ENCODE data around the gene NIP7.

The NIP7 gene

GRCh38 chr16:69378760-69379159 is 39.2 kb downstream of the NIP7 start:
- Mint-ChIP-seq H3K36me3 (ENCODE audit: low read depth) (peaks cover 76% of the 10 kb centered on the region), H3K27ac (peak overlapping the region; percentile 21), H3K27me3 (no peaks in the 10 kb centered on the region), H3K4me1 (ENCODE audit: low read depth) (peaks cover 39% of the 10 kb centered on the region), H3K9me3 (no peaks in the 10 kb centered on the region), H3K4me3 (no peak overlapping the region)

- Mint-ChIP-seq H3K4me3 (no peak overlapping the region), H3K27me3 (no peaks in the 10 kb centered on the region), H3K36me3 (ENCODE audit: low read depth) (peaks cover 78% of the 10 kb centered on the region), H3K27ac (peak overlapping the region; percentile 52), H3K4me1 (ENCODE audit: low read depth) (peaks cover 50% of the 10 kb centered on the region), H3K9me3 (no peaks in the 10 kb centered on the region)
Measured at GRCh38 chr16:69381231-69381630, 41.7 kb downstream of the NIP7 start.

GRCh38 chr16:69382421-69382820 is 42.8 kb downstream of the NIP7 start:
- peaks cover 50% of the 10 kb centered on the region for H3K4me1 Mint-ChIP-seq (ENCODE audit: low read depth)
- H3K27me3 Mint-ChIP-seq = no peaks in the 10 kb centered on the region
- no peak overlapping the region for H3K27ac Mint-ChIP-seq
- H3K9me3 Mint-ChIP-seq = no peaks in the 10 kb centered on the region
- peak overlapping the region; percentile 15 for H3K4me3 Mint-ChIP-seq
- peaks cover 74% of the 10 kb centered on the region for H3K36me3 Mint-ChIP-seq (ENCODE audit: low read depth)

GRCh38 chr16:69384974-69385373 is 45.4 kb downstream of the NIP7 start:
- H3K27ac Mint-ChIP-seq = peak overlapping the region; percentile 95
- no peaks in the 10 kb centered on the region for H3K27me3 Mint-ChIP-seq
- peaks cover 48% of the 10 kb centered on the region for H3K36me3 Mint-ChIP-seq (ENCODE audit: low read depth)
- H3K4me1 Mint-ChIP-seq (ENCODE audit: low read depth) = peaks cover 38% of the 10 kb centered on the region
- peak overlapping the region; percentile 97 for H3K4me3 Mint-ChIP-seq
- H3K9me3 Mint-ChIP-seq = no peaks in the 10 kb centered on the region

GRCh38 chr16:69386596-69386995 is 47.0 kb downstream of the NIP7 start:
- peak overlapping the region; percentile 92 for H3K27ac Mint-ChIP-seq
- H3K9me3 Mint-ChIP-seq = no peaks in the 10 kb centered on the region
- no peaks in the 10 kb centered on the region for H3K27me3 Mint-ChIP-seq
- H3K4me1 Mint-ChIP-seq (ENCODE audit: low read depth) = peaks cover 29% of the 10 kb centered on the region
- H3K4me3 Mint-ChIP-seq = peak overlapping the region; percentile 97
- peaks cover 35% of the 10 kb centered on the region for H3K36me3 Mint-ChIP-seq (ENCODE audit: low read depth)

Data from stimulated activated naive CD8-positive, alpha-beta T cell treated with anti-CD3 and anti-CD28 coated beads, Interleukin-15, Interleukin-2, amounts not matched to agents 100 ng/mL and 50 ng/mL, for 24 hours (primary cell).